Right renal pelvis (tissue), 4 donors: ENCODE data around the gene OLIG1. TPM values are rescaled to one million over a fixed set of nuclear protein-coding genes. Genes with fewer than 3 reads are reported as not detected.

Experiments used
- DNase-seq, 4 donors: peaks; one replicate each; pipeline ENCODE4 v3.0.0-alpha.2; 2013; ENCODE audit warnings: low read depth in 4 of 4, low spot score in 3 of 4, missing footprints in 1 of 4
- polyA plus RNA-seq, 4 donors: library from polyadenylated mRNA; unstranded; fragments of 120-200 nt; gene quantifications; one replicate each; pipeline ENCODE4 v1.2.1, GENCODE V29; 2013; ENCODE audit not compliant: insufficient read length in 4 of 4

OLIG1 gene, protein sequence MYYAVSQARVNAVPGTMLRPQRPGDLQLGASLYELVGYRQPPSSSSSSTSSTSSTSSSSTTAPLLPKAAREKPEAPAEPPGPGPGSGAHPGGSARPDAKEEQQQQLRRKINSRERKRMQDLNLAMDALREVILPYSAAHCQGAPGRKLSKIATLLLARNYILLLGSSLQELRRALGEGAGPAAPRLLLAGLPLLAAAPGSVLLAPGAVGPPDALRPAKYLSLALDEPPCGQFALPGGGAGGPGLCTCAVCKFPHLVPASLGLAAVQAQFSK
- under 1 TPM in 3 of 4 donors, not detected in 1; 0.14 to 0.21 (median 0.18) TPM for polyA plus RNA-seq

DNA sequence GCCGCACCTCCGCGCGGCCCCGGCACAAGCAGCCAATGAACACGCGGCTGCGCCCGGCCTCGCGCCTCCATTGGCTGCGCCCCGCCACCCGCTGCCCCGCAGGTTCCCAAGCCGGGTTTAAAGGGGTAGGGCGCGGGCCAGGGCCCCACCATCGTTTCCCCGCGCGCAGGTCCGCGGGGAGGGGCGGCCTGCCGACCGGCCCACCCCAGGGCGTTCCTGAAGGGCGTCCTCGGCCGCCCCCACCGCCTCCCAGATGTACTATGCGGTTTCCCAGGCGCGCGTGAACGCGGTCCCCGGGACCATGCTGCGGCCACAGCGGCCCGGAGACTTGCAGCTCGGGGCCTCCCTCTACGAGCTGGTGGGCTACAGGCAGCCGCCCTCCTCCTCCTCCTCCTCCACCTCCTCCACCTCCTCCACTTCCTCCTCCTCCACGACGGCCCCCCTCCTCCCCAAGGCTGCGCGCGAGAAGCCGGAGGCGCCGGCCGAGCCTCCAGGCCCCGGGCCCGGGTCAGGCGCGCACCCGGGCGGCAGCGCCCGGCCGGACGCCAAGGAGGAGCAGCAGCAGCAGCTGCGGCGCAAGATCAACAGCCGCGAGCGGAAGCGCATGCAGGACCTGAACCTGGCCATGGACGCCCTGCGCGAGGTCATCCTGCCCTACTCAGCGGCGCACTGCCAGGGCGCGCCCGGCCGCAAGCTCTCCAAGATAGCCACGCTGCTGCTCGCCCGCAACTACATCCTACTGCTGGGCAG, at the start of gene OLIG1:
Gene OLIG1, plus strand, starts transcription at position 148 of the 750 bp plus-strand sequence. Its CDS starts 106 bp downstream, at position 254.
- no peak for DNase-seq

DNA sequence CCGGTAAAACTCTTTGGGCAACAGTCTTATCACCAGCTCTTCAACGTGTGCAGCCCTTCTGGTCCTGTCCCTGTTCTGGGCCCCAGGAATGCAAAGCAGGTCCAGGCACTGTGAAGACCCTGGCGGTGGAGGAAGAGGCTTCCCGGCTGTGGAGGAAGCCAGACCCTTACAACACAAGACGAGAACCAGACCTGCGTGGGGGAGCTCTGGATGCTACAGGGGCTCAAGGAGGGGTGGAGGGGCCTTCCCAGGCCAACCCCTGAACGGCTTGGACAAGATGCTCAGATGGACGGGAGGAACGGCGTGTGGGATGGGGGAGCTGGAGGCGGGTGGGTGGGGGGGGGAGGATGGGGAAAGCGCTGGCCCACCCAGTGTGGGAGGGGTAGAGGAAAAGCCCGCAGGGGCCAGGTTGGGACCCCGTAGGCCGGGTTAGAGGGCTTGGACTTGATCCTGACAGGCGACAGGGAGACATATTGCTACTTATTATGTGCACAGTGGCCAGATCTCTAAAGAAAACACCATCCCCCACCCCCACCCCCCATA, 49.3 kb upstream of the OLIG1 start:
- no peak for DNase-seq

DNA sequence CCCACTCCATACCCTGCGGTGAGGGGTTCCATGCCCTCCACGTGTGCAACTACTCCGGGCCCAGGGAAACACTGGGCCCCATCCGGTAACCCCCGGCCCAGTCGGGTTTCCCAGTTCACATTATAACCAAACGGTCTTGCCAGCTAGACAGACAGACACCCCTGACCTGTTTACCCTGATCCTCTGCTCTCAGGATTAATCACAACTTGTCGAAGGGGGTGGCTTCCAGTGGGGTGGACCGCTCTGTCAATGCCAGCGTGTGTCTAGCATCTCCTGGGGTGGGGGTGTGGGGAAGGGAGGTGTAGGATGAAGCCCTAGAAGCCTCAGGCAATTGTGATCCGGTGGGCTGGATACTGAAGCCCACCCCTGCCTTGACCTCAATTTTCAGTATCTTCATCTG, 48.8 kb upstream of the OLIG1 start:
- DNase-seq, result no peak

DNA sequence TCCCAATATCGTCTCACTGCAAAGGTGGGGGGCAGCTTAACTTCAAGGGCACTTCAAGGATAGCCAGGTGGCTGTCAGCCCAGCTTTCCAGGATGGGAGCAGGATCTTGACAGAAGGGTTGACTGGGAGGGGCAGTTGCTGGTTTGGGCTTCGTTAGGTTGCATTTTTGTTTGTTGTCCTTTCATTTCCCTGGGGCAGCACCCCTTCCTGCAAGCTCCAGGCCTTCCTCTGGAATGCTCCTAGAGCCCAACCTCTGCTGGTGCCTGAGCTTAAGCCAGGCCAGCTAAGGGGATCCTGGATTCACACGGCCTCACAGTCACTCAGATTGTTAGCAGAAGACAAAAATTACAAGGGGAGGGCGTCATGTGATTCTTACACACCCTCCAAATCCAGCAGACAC, 48.3 kb upstream of the OLIG1 start:
- no peak for DNase-seq

DNA sequence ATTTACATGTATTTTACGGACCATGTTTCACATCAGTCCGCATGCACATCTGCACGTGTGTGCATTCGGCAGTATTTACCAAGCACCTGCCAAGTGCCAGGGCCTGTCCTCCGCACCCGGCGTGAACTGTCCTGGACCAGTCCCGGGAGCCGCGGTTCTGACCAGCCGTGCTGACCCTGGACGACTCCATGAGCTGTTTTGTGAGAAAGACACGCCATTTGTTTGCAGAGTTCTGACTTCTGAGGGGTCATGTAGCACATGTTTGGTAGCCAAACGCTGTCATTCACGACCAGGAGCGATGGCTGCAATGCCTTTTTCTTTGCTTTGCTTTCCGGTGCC, 47.5 kb upstream of the OLIG1 start:
- no peak for DNase-seq

DNA sequence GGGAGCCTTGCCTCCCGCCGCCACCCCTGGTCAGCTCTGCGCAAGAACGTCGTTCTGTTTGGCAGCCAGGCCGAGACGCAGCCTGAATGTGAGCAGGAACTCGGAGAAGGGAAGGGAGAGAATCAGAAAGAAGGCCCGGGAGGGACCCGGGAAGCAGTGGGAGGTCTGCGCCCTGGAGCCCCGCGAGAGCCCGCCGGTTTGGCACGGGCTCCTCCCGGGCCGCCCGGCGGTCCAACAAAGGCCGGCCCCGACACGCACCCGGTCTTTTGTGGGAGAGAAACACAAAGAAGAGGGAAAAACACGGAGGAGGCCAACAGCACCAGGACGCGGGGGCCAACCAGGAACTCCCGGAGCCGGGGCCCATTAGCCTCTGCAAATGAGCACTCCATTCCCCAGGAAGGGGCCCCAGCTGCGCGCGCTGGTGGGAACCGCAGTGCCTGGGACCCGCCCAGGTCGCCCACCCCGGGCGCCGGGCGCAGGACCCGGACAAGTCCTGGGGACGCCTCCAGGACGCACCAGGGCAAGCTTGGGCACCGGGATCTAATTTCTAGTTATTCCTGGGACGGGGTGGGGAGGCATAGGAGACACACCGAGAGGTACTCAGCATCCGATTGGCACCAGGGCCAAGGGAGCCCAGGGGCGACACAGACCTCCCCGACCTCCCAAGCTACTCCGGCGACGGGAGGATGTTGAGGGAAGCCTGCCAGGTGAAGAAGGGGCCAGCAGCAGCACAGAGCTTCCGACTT, 46.9 kb upstream of the OLIG1 start:
- no peak for DNase-seq

DNA sequence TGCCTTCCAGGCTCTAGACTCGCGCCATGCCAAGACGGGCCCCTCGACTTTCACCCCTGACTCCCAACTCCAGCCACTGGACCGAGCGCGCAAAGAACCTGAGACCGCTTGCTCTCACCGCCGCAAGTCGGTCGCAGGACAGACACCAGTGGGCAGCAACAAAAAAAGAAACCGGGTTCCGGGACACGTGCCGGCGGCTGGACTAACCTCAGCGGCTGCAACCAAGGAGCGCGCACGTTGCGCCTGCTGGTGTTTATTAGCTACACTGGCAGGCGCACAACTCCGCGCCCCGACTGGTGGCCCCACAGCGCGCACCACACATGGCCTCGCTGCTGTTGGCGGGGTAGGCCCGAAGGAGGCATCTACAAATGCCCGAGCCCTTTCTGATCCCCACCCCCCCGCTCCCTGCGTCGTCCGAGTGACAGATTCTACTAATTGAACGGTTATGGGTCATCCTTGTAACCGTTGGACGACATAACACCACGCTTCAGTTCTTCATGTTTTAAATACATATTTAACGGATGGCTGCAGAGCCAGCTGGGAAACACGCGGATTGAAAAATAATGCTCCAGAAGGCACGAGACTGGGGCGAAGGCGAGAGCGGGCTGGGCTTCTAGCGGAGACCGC, 46.3 kb upstream of the OLIG1 start:
- DNase-seq, result no peak

DNA sequence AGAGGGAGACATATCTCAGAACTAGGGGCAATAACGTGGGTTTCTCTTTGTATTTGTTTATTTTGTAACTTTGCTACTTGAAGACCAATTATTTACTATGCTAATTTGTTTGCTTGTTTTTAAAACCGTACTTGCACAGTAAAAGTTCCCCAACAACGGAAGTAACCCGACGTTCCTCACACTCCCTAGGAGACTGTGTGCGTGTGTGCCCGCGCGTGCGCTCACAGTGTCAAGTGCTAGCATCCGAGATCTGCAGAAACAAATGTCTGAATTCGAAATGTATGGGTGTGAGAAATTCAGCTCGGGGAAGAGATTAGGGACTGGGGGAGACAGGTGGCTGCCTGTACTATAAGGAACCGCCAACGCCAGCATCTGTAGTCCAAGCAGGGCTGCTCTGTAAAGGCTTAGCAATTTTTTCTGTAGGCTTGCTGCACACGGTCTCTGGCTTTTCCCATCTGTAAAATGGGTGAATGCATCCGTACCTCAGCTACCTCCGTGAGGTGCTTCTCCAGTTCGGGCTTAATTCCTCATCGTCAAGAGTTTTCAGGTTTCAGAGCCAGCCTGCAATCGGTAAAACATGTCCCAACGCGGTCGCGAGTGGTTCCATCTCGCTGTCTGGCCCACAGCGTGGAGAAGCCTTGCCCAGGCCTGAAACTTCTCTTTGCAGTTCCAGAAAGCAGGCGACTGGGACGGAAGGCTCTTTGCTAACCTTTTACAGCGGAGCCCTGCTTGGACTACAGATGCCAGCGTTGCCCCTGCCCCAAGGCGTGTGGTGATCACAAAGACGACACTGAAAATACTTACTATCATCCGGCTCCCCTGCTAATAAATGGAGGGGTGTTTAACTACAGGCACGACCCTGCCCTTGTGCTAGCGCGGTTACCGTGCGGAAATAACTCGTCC, 45.5 kb upstream of the OLIG1 start:
- no peak for DNase-seq

DNA sequence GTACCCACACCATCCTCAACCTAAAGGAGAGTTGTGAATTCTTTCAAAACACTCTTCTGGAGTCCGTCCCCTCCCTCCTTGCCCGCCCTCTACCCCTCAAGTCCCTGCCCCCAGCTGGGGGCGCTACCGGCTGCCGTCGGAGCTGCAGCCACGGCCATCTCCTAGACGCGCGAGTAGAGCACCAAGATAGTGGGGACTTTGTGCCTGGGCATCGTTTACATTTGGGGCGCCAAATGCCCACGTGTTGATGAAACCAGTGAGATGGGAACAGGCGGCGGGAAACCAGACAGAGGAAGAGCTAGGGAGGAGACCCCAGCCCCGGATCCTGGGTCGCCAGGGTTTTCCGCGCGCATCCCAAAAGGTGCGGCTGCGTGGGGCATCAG, 44.8 kb upstream of the OLIG1 start:
- DNase-seq, result no peak

DNA sequence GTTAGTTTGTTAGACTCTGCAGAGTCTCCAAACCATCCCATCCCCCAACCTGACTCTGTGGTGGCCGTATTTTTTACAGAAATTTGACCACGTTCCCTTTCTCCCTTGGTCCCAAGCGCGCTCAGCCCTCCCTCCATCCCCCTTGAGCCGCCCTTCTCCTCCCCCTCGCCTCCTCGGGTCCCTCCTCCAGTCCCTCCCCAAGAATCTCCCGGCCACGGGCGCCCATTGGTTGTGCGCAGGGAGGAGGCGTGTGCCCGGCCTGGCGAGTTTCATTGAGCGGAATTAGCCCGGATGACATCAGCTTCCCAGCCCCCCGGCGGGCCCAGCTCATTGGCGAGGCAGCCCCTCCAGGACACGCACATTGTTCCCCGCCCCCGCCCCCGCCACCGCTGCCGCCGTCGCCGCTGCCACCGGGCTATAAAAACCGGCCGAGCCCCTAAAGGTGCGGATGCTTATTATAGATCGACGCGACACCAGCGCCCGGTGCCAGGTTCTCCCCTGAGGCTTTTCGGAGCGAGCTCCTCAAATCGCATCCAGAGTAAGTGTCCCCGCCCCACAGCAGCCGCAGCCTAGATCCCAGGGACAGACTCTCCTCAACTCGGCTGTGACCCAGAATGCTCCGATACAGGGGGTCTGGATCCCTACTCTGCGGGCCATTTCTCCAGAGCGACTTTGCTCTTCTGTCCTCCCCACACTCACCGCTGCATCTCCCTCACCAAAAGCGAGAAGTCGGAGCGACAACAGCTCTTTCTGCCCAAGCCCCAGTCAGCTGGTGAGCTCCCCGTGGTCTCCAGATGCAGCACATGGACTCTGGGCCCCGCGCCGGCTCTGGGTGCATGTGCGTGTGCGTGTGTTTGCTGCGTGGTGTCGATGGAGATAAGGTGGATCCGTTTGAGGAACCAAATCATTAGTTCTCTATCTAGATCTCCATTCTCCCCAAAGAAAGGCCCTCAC, 44.2 kb upstream of the OLIG1 start, which contains the start of gene OLIG2:
Gene OLIG2, plus strand, starts transcription at position 447 of the 954 bp plus-strand sequence. CDS start 928 bp downstream, outside the sequence.
- DNase-seq, result no peak

DNA sequence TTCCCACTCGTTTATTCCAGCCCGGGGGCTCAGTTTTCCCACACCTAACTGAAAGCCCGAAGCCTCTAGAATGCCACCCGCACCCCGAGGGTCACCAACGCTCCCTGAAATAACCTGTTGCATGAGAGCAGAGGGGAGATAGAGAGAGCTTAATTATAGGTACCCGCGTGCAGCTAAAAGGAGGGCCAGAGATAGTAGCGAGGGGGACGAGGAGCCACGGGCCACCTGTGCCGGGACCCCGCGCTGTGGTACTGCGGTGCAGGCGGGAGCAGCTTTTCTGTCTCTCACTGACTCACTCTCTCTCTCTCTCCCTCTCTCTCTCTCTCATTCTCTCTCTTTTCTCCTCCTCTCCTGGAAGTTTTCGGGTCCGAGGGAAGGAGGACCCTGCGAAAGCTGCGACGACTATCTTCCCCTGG, 43.5 kb upstream of the OLIG1 start:
- DNase-seq, result no peak

DNA sequence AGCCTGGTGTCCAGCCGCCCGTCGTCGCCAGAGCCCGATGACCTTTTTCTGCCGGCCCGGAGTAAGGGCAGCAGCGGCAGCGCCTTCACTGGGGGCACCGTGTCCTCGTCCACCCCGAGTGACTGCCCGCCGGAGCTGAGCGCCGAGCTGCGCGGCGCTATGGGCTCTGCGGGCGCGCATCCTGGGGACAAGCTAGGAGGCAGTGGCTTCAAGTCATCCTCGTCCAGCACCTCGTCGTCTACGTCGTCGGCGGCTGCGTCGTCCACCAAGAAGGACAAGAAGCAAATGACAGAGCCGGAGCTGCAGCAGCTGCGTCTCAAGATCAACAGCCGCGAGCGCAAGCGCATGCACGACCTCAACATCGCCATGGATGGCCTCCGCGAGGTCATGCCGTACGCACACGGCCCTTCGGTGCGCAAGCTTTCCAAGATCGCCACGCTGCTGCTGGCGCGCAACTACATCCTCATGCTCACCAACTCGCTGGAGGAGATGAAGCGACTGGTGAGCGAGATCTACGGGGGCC, 43.0 kb upstream of the OLIG1 start:
- DNase-seq, result no peak

DNA sequence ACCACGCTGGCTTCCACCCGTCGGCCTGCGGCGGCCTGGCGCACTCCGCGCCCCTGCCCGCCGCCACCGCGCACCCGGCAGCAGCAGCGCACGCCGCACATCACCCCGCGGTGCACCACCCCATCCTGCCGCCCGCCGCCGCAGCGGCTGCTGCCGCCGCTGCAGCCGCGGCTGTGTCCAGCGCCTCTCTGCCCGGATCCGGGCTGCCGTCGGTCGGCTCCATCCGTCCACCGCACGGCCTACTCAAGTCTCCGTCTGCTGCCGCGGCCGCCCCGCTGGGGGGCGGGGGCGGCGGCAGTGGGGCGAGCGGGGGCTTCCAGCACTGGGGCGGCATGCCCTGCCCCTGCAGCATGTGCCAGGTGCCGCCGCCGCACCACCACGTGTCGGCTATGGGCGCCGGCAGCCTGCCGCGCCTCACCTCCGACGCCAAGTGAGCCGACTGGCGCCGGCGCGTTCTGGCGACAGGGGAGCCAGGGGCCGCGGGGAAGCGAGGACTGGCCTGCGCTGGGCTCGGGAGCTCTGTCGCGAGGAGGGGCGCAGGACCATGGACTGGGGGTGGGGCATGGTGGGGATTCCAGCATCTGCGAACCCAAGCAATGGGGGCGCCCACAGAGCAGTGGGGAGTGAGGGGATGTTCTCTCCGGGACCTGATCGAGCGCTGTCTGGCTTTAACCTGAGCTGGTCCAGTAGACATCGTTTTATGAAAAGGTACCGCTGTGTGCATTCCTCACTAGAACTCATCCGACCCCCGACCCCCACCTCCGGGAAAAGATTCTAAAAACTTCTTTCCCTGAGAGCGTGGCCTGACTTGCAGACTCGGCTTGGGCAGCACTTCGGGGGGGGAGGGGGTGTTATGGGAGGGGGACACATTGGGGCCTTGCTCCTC, 42.3 kb upstream of the OLIG1 start:
- no peak for DNase-seq

DNA sequence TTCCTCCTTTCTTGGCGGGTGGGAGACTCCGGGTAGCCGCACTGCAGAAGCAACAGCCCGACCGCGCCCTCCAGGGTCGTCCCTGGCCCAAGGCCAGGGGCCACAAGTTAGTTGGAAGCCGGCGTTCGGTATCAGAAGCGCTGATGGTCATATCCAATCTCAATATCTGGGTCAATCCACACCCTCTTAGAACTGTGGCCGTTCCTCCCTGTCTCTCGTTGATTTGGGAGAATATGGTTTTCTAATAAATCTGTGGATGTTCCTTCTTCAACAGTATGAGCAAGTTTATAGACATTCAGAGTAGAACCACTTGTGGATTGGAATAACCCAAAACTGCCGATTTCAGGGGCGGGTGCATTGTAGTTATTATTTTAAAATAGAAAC, 41.7 kb upstream of the OLIG1 start:
- no peak for DNase-seq

DNA sequence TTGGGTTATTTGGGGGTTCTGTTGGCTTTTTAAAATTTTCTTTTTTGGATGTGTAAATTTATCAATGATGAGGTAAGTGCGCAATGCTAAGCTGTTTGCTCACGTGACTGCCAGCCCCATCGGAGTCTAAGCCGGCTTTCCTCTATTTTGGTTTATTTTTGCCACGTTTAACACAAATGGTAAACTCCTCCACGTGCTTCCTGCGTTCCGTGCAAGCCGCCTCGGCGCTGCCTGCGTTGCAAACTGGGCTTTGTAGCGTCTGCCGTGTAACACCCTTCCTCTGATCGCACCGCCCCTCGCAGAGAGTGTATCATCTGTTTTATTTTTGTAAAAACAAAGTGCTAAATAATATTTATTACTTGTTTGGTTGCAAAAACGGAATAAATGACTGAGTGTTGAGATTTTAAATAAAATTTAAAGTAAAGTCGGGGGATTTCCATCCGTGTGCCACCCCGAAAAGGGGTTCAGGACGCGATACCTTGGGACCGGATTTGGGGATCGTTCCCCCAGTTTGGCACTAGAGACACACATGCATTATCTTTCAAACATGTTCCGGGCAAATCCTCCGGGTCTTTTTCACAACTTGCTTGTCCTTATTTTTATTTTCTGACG, 41.1 kb upstream of the OLIG1 start:
- no peak for DNase-seq

DNA sequence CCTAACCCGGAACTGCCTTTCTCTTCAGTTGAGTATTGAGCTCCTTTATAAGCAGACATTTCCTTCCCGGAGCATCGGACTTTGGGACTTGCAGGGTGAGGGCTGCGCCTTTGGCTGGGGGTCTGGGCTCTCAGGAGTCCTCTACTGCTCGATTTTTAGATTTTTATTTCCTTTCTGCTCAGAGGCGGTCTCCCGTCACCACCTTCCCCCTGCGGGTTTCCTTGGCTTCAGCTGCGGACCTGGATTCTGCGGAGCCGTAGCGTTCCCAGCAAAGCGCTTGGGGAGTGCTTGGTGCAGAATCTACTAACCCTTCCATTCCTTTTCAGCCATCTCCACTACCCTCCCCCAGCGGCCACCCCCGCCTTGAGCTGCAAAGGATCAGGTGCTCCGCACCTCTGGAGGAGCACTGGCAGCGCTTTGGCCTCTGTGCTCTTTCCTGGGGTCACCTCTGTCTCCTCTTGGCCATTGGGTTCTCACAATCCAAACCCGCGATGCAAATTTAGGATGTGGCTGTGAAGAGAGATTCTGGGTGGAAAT, 40.5 kb upstream of the OLIG1 start:
- no peak for DNase-seq
